ENCODE results near the gene CCDC85C. TPM values are rescaled to one million over a fixed set of nuclear protein-coding genes. Genes with fewer than 3 reads are reported as not detected.
A peak's percentile ranks its signal among the peaks of the same experiment; 100 is the strongest.

CCDC85C gene
- total RNA-seq, 2 experiments from 2014 or later: 6.4 to 15.0 TPM

DNA sequence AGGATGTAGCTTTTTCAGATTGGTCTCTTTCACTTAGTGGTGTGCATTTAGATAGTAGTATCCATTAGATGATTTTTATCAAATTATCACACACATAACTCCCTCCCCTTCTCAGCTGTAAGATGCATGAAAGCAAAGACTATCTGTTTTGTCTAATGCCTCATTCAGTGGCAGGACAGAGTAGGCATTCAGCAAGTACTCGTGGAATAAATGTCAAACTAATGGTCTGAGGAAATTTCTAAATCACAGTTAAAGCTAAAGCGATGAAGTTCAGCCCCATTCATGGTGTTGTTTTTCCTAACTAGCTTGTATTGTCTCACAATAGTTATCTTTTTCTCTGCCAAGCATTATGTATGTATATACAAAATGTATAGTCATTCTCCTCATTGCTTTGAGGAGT is 106.7 kb downstream of the CCDC85C start:
- no TSS peak for BruUV-seq (replicated peaks)
- CTCF ChIA-PET (ENCODE audit: unreplicated experiment): no interaction called here
- Histone ChIP-seq H3K4me3 (ENCODE audit: low read depth, low read length, poor library complexity, severe bottlenecking) (no peak overlapping the region), H3K9me2 (ENCODE audit: insufficient read depth, low read length) (no peaks in the 10 kb centered on the region), H3K4me2 (ENCODE audit: low read length) (no peak overlapping the region), H3K4me1 (ENCODE audit: insufficient read depth, low read length, poor library complexity, severe bottlenecking) (no peaks in the 10 kb centered on the region), H3K9me3 (ENCODE audit: low read length) (no peaks in the 10 kb centered on the region), H2AFZ (ENCODE audit: low read length) (no peak overlapping the region), H4K20me1 (ENCODE audit: insufficient read depth, low read length) (peaks cover 3% of the 10 kb centered on the region; the same call in 1 of the 2 replicates), H3K79me2 (ENCODE audit: insufficient read depth, low read depth, low read length) (peaks cover 11% of the 10 kb centered on the region; the same call in 1 of the 2 replicates), H3K36me3 (ENCODE audit: insufficient read depth, low read length) (peaks cover 86% of the 10 kb centered on the region), H3K27ac (ENCODE audit: low read depth, low read length, poor library complexity, severe bottlenecking) (no peak overlapping the region)
- TF ChIP-seq, protein P1, sequence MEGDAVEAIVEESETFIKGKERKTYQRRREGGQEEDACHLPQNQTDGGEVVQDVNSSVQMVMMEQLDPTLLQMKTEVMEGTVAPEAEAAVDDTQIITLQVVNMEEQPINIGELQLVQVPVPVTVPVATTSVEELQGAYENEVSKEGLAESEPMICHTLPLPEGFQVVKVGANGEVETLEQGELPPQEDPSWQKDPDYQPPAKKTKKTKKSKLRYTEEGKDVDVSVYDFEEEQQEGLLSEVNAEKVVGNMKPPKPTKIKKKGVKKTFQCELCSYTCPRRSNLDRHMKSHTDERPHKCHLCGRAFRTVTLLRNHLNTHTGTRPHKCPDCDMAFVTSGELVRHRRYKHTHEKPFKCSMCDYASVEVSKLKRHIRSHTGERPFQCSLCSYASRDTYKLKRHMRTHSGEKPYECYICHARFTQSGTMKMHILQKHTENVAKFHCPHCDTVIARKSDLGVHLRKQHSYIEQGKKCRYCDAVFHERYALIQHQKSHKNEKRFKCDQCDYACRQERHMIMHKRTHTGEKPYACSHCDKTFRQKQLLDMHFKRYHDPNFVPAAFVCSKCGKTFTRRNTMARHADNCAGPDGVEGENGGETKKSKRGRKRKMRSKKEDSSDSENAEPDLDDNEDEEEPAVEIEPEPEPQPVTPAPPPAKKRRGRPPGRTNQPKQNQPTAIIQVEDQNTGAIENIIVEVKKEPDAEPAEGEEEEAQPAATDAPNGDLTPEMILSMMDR (conservative IDR thresholded peaks at IDR 0.05; ENCODE audit: low read length): no peak
- TF ChIP-seq EZH2phosphoT487 (IDR thresholded peaks at IDR 0.05; ENCODE audit: borderline replicate concordance, low read depth, low read length): no peak
- POLR2A ChIA-PET: no interaction called here
- no peak for DNase-seq (ENCODE audit: low spot score)
- intact Hi-C loops (cut with micrococcal nuclease; ENCODE audit: unreplicated experiment): no loop called here

DNA sequence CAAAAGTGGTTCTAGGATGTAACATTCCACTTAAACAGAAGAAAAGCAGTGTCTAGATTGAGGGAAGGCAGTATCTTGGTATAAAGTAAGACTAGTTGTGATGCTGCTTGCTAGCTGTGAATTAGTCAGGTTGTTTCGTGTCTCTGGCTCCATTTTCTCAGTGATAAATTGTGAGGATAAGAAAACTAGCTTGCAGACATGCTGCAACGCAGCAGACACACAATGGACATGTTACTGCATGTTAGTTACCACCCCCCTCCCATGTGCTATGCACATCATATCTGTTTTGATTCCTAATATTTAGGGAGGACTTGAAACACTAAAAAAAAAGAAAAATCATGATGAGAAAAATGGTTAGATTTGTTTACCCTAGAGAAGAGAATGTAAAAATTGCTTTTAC is 119.9 kb downstream of the CCDC85C start:
- no peaks in the 10 kb centered on the region for H3K9me2 ChIP-seq (ENCODE audit: insufficient read depth, low read length)
- POLR2A ChIA-PET: no interaction called here
- CTCF ChIA-PET (ENCODE audit: unreplicated experiment): no interaction called here
- intact Hi-C loops (cut with micrococcal nuclease; ENCODE audit: unreplicated experiment): loop anchor here (10.0 kb wide), 1 partner anchor 581 kb away; the partner anchor contains the start of gene EVL
- DNase-seq (ENCODE audit: low spot score): no peak
- H3K9me3 ChIP-seq (ENCODE audit: low read length): no peaks in the 10 kb centered on the region
- H3K4me3 ChIP-seq (ENCODE audit: low read depth, low read length, poor library complexity, severe bottlenecking): no peak overlapping the region
- no peaks in the 10 kb centered on the region for H3K36me3 ChIP-seq (ENCODE audit: insufficient read depth, low read length)
- H4K20me1 ChIP-seq (ENCODE audit: insufficient read depth, low read length): peaks cover 45% of the 10 kb centered on the region
- H3K4me2 ChIP-seq (ENCODE audit: low read length): no peak overlapping the region
- no peak overlapping the region for H3K27ac ChIP-seq (ENCODE audit: low read depth, low read length, poor library complexity, severe bottlenecking)
- no peak overlapping the region for H2AFZ ChIP-seq (ENCODE audit: low read length)
- H3K79me2 ChIP-seq (ENCODE audit: insufficient read depth, low read depth, low read length): peaks cover 88% of the 10 kb centered on the region
- peaks cover 16% of the 10 kb centered on the region for H3K4me1 ChIP-seq (ENCODE audit: insufficient read depth, low read length, poor library complexity, severe bottlenecking)
- no TSS peak for BruUV-seq (replicated peaks)
- no peak for TF ChIP-seq EZH2phosphoT487 (IDR thresholded peaks at IDR 0.05; ENCODE audit: borderline replicate concordance, low read depth, low read length)
- TF ChIP-seq, protein P1 (conservative IDR thresholded peaks at IDR 0.05; ENCODE audit: low read length): no peak

DNA sequence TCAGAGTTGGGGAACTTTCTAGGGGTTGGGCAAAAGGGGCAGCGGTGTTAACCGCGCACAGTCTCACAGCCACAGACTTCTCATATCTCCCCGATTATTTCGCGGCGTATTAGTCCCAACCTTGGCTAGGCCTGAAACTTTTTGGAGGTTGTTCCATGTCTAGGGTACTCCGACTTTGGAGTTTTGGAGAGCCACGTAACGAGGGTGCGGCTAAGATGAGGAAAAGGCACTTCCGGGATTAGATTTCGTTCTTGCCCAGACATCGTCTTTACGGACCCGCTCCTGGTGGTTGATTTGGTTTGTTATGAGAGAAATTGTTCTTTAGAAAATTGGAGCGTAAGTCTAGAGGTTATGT is 122.3 kb downstream of the CCDC85C start:
- CTCF ChIA-PET (ENCODE audit: unreplicated experiment): no interaction called here

More for the DNA sequence above, 122.3 kb downstream of the CCDC85C start:
- no peaks in the 10 kb centered on the region for H3K9me3 ChIP-seq (ENCODE audit: low read length)
- intact Hi-C loops (cut with micrococcal nuclease; ENCODE audit: unreplicated experiment): loop anchor here (2.0 to 10.0 kb wide), 2 partner anchors 205 to 583 kb away; partner anchors contain the start of gene EVL
- H2AFZ ChIP-seq (ENCODE audit: low read length): peak overlapping the region; percentile 40; the same call in 1 of the 2 replicates
- BruUV-seq (replicated peaks): no TSS peak
- DNase-seq (ENCODE audit: low spot score): peak; percentile 38
- no peaks in the 10 kb centered on the region for H3K36me3 ChIP-seq (ENCODE audit: insufficient read depth, low read length)
- peaks cover 64% of the 10 kb centered on the region for H4K20me1 ChIP-seq (ENCODE audit: insufficient read depth, low read length)
- POLR2A ChIA-PET: interaction anchor here (0.7 to 1.6 kb wide), 4 partner anchors 13 to 202 kb away, joined by 3 to 6 read pairs (median 4); partner anchors contain the start of gene CYP46A1
- H3K9me2 ChIP-seq (ENCODE audit: insufficient read depth, low read length): no peaks in the 10 kb centered on the region
- TF ChIP-seq, protein P1 (conservative IDR thresholded peaks at IDR 0.05; ENCODE audit: low read length): no peak
- TF ChIP-seq EZH2phosphoT487 (IDR thresholded peaks at IDR 0.05; ENCODE audit: borderline replicate concordance, low read depth, low read length): no peak
- H3K4me1 ChIP-seq (ENCODE audit: insufficient read depth, low read length, poor library complexity, severe bottlenecking): peaks cover 23% of the 10 kb centered on the region
- H3K79me2 ChIP-seq (ENCODE audit: insufficient read depth, low read depth, low read length): peaks cover 88% of the 10 kb centered on the region
- peak overlapping the region; percentile 27 for H3K27ac ChIP-seq (ENCODE audit: low read depth, low read length, poor library complexity, severe bottlenecking)
- peak overlapping the region; percentile 84 for H3K4me2 ChIP-seq (ENCODE audit: low read length)
- peak overlapping the region; percentile 95 for H3K4me3 ChIP-seq (ENCODE audit: low read depth, low read length, poor library complexity, severe bottlenecking)

Measured in OCI-LY7 (cell line).